T-helper 2 cell treated with Interferon-gamma antibody and Interleukin-4, amounts not matched to agents 5 μg/mL and 100 μg/mL, for 36 hours (primary cell): Measurements from ENCODE around the gene CGB7.
A peak's percentile ranks its signal among the peaks of the same experiment; 100 is the strongest.

Experiments
- DNase-seq: peaks from one replicate; pipeline ENCODE4 v3.0.0; 2021; ENCODE audit warnings: low spot score
- H3K27ac Mint-ChIP-seq: one replicate; pipeline ENCODE4 v1.8.0; 2021; ENCODE audit warnings: mild to moderate bottlenecking, mixed read lengths
- H3K27me3 Mint-ChIP-seq: one replicate; pipeline ENCODE4 v1.8.0; 2021; ENCODE audit warnings: low read depth, mixed read lengths
- H3K36me3 Mint-ChIP-seq: one replicate; pipeline ENCODE4 v1.8.0; 2021; ENCODE audit warnings: low read depth, mixed read lengths
- H3K4me1 Mint-ChIP-seq: one replicate; pipeline ENCODE4 v1.8.0; 2021; ENCODE audit warnings: low read depth, mixed read lengths
- H3K4me3 Mint-ChIP-seq: one replicate; pipeline ENCODE4 v1.8.0; 2022; ENCODE audit warnings: mild to moderate bottlenecking, moderate library complexity, mixed read lengths
- H3K9me3 Mint-ChIP-seq: one replicate; pipeline ENCODE4 v1.8.0; 2021; ENCODE audit warnings: mixed read lengths

CGB7 gene

GRCh38 chr19:49057636-49058234 is at the start of gene CGB7:
TSS of gene CGB7 (minus strand) at chr19:49057749. CDS start at chr19:49055375, 2,374 bp downstream.
- peaks cover 61% of the 10 kb centered on the region for H3K27me3 Mint-ChIP-seq
- no peak within 1 kb of the TSS for H3K27ac Mint-ChIP-seq

DNA sequence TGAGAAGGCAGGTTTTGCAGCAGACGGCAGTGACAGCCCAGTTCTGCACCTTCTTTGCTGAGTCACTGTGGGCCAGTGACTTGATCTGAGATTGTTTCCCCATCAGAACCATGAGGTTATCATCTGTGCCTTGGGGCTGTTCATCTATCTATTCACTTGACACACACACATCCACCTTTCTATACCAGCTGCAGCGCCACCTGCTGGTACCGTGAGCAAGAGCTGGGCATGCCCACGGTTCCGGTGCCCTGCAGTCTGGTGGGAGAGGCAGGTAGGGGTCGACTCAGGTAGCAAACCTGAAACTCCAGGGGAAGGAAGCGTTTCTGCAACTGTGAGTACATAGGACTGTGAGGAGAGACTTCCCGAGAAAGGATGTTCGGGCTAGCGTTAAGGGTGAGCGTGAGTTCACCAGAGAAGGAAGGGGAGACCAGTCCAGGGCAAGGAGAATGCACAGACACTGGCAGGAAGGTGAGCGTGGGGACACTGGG is 49.1 kb upstream of the CGB7 start:
- Mint-ChIP-seq H3K27me3 (no peaks in the 10 kb centered on the region), H3K4me1 (peaks cover 2% of the 10 kb centered on the region), H3K4me3 (no peak overlapping the region), H3K9me3 (no peaks in the 10 kb centered on the region), H3K27ac (no peak overlapping the region), H3K36me3 (peaks cover 42% of the 10 kb centered on the region)
- peak; percentile 42 for DNase-seq

More at GRCh38 chr19:49057636-49058234, at the start of gene CGB7:
- Mint-ChIP-seq H3K4me3 (peak within 1 kb of the TSS; percentile 69), H3K9me3 (no peaks in the 10 kb centered on the region), H3K4me1 (peaks cover 16% of the 10 kb centered on the region), H3K36me3 (no peaks in the 10 kb centered on the region)
- peak; percentile 27 for DNase-seq

GRCh38 chr19:49104229-49104864 is 46.8 kb upstream of the CGB7 start:
- Mint-ChIP-seq H3K27ac (no peak overlapping the region), H3K36me3 (peaks cover 54% of the 10 kb centered on the region), H3K4me3 (no peak overlapping the region), H3K27me3 (no peaks in the 10 kb centered on the region), H3K4me1 (peaks cover 2% of the 10 kb centered on the region), H3K9me3 (no peaks in the 10 kb centered on the region)
- no peak for DNase-seq

DNA sequence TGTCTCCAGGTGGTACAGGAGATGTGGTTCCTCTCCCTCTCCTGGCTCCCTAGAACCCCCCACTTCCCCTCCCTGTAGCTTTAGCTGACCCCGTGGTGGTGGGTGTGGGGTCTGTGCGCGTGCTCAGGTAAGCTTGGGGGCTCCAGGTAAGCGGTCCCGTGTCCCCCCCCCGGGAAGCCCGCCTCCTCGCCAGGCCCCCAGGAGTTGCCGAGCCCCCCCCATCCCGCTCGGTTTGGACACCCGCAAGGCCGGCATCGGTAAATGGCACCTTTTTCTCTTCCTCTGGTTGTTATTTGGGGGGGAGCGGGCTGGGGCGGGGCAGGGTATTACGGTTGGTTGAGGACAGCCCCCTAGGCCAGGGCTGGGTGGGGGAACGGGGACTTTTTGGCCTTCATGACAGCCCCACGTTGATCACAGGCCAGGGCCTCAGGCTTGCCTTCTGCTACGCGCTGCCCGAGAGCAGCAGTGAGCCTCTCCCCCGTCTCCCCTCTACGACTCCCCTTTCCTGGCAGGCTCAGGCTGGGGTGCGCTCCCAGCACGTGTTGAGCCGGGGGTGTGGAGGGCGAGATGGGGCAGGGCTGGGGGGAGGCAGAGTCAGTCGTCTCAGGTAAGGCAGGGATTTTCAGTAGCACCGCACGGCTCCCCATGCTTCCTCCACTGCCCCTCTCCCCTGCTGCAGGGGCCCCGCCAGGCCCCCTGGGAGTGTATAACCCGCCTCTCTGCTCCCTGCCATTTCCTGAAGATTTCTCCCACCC is 46.0 kb upstream of the CGB7 start:
- no peaks in the 10 kb centered on the region for H3K27me3 Mint-ChIP-seq
- H3K4me3 Mint-ChIP-seq = no peak overlapping the region
- no peak overlapping the region for H3K27ac Mint-ChIP-seq
- H3K4me1 Mint-ChIP-seq = peaks cover 2% of the 10 kb centered on the region
- H3K36me3 Mint-ChIP-seq = peaks cover 55% of the 10 kb centered on the region
- no peaks in the 10 kb centered on the region for H3K9me3 Mint-ChIP-seq
- DNase-seq = no peak

DNA sequence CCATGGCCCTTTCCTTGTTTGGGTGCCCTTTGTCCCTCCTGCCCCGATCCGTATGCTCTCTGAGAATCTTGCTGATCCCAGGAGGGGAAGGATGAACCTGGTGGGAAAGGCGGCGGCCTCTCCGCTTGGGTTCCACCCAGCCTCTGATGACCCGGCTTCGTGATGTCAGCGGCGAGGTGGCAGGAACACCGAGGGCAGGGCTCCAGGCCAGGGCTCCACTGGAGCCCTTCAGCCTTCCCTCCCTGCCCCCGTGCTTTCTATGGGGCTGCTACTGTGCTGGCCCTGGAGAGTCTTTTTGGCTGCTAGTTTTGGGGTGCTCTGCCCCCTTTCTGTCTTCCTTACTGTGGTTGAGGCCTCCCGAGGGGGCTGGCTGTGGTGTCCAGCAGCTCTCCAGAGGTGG is 44.8 kb upstream of the CGB7 start:
- H3K27ac Mint-ChIP-seq = no peak overlapping the region
- no peaks in the 10 kb centered on the region for H3K27me3 Mint-ChIP-seq
- peaks cover 8% of the 10 kb centered on the region for H3K4me1 Mint-ChIP-seq
- DNase-seq = no peak
- H3K4me3 Mint-ChIP-seq = no peak overlapping the region
- H3K9me3 Mint-ChIP-seq = no peaks in the 10 kb centered on the region
- peaks cover 55% of the 10 kb centered on the region for H3K36me3 Mint-ChIP-seq

DNA sequence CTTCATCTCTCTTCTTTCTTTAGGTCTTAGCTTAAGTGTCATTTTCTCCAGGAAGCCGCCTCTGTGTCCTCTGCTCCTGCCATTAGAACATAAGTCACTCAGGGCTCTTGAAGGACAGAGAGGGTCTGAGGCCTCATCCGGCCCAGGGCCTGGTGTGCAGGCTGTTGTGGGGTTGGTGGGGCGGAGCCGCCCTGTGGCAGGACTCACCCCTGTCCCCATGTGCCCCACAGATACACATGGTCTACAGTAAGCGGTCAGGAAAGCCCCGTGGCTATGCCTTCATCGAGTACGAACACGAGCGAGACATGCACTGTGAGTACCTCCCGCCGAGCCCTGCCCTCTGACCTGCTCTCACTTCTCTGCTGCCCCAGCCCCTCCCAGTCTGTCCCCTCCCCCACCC is 43.6 kb upstream of the CGB7 start:
- no peak overlapping the region for H3K4me3 Mint-ChIP-seq
- DNase-seq = no peak
- H3K27me3 Mint-ChIP-seq = no peaks in the 10 kb centered on the region
- H3K36me3 Mint-ChIP-seq = peaks cover 54% of the 10 kb centered on the region
- H3K4me1 Mint-ChIP-seq = peaks cover 6% of the 10 kb centered on the region
- H3K9me3 Mint-ChIP-seq = no peaks in the 10 kb centered on the region
- no peak overlapping the region for H3K27ac Mint-ChIP-seq

- Mint-ChIP-seq H3K9me3 (no peaks in the 10 kb centered on the region), H3K36me3 (peaks cover 52% of the 10 kb centered on the region)
Measured at GRCh38 chr19:49098795-49099194, 41.2 kb upstream of the CGB7 start.

DNA sequence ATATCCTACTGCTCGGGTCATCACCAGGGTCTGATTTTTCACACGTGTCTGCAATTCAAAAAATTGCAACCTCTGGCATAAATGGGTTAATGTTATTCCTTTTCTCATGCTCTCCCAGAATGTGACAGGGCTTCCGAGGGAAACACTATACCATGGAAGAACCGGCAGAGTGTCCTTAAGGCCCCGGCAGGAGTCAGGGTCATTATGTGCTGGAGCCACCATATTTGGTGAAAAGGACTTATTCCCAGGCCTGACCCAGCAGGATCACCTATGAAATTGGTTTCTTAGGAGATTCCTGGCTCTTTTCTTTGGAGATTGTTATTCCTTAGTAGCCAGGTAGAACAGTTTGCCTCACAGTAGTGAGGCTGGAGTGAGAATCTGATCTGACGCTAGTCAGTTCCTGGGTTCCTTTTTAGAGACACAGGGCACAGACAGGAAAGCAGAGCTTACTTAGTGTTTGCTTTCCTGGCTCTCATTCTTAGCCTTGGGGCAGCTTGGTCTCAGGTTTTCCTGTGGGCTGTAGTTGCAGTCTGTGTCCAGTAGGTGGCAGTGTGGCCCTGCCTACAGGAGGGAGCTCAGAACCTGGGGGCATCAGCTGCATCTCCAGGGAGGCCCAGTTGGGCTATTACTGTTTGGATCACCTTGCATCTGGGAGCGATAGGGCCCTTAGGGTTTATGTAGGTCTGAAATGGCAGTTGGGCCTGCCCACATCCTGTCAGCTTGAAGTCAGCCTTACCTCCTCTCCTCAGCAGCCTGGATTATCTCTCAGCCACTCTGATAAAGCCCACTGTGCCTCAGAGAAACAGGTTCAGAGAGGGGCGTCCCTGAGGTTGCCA is 40.1 kb upstream of the CGB7 start:
- peaks cover 6% of the 10 kb centered on the region for H3K4me1 Mint-ChIP-seq
- no peaks in the 10 kb centered on the region for H3K27me3 Mint-ChIP-seq
- peak; percentile 60 for DNase-seq
- peaks cover 56% of the 10 kb centered on the region for H3K36me3 Mint-ChIP-seq
- H3K9me3 Mint-ChIP-seq = no peaks in the 10 kb centered on the region
- H3K27ac Mint-ChIP-seq = peak overlapping the region; percentile 75
- no peak overlapping the region for H3K4me3 Mint-ChIP-seq

More at GRCh38 chr19:49098795-49099194, 41.2 kb upstream of the CGB7 start:
- H3K4me3 Mint-ChIP-seq = no peak overlapping the region
- peak overlapping the region; percentile 75 for H3K27ac Mint-ChIP-seq
- H3K4me1 Mint-ChIP-seq = peaks cover 6% of the 10 kb centered on the region
- no peak for DNase-seq
- no peaks in the 10 kb centered on the region for H3K27me3 Mint-ChIP-seq

GRCh38 chr19:49094505-49095482 is 37.2 kb upstream of the CGB7 start:
- Mint-ChIP-seq H3K4me1 (peaks cover 12% of the 10 kb centered on the region), H3K27me3 (no peaks in the 10 kb centered on the region), H3K27ac (no peak overlapping the region), H3K9me3 (no peaks in the 10 kb centered on the region), H3K4me3 (no peak overlapping the region), H3K36me3 (peaks cover 61% of the 10 kb centered on the region)
- DNase-seq = no peak

GRCh38 chr19:49092686-49093085 is 35.1 kb upstream of the CGB7 start:
- no peaks in the 10 kb centered on the region for H3K9me3 Mint-ChIP-seq
- H3K27ac Mint-ChIP-seq = no peak overlapping the region
- H3K4me1 Mint-ChIP-seq = peaks cover 14% of the 10 kb centered on the region
- no peak for DNase-seq
- no peaks in the 10 kb centered on the region for H3K27me3 Mint-ChIP-seq
- no peak overlapping the region for H3K4me3 Mint-ChIP-seq
- H3K36me3 Mint-ChIP-seq = peaks cover 53% of the 10 kb centered on the region

- Mint-ChIP-seq H3K4me1 (peaks cover 19% of the 10 kb centered on the region), H3K4me3 (no peak overlapping the region), H3K36me3 (peaks cover 52% of the 10 kb centered on the region), H3K27ac (no peak overlapping the region), H3K9me3 (no peaks in the 10 kb centered on the region), H3K27me3 (no peaks in the 10 kb centered on the region)
- DNase-seq = no peak
Measured at GRCh38 chr19:49091391-49092038, 34.0 kb upstream of the CGB7 start.

- Mint-ChIP-seq H3K4me1 (peaks cover 26% of the 10 kb centered on the region), H3K4me3 (peak overlapping the region; percentile 97), H3K36me3 (peaks cover 32% of the 10 kb centered on the region), H3K9me3 (no peaks in the 10 kb centered on the region), H3K27me3 (peaks cover 2% of the 10 kb centered on the region), H3K27ac (peak overlapping the region; percentile 88)
- DNase-seq = no peak
Measured at GRCh38 chr19:49086296-49086695, 28.7 kb upstream of the CGB7 start.
